OCI-LY3 (cell line): Measurements from ENCODE around the gene CASK.
"Not testable (repeated sequence)": the region's sequence is repeated elsewhere in the genome, so short reads cannot be mapped to it uniquely, and the experiment has no call there.

Experiments
- CTCF ChIP-seq: fragments of 200-600, 300-600 bp; sonication (generic); IDR thresholded peaks from 2 replicates; pipeline ENCODE4 v1.5.1; 2014; ENCODE audit warnings: antibody characterized with exemption, low read length, low read depth
- EZH2phosphoT487 ChIP-seq: fragments of 200-600 bp; shearing (Covaris generic); IDR thresholded peaks from 2 replicates; pipeline ENCODE4 v1.6.1; 2018; ENCODE audit warnings: antibody characterized with exemption, mixed run types, low read depth

- TF ChIP-seq CTCF, EZH2phosphoT487: not testable (repeated sequence)
Observed at GRCh38 chrX:41512853-41513252, 410.5 kb downstream of the CASK start.
